GM18907 (cell line): Measurements from ENCODE around the gene KLF13.

Experiments used
- ATAC-seq: cut with Tn5 transposase; IDR thresholded peaks from one replicate; pipeline ENCODE4 v1.9.1; 2021; ENCODE audit warnings: mild to moderate bottlenecking, moderate library complexity; ENCODE audit not compliant: unreplicated experiment

KLF13 gene

DNA sequence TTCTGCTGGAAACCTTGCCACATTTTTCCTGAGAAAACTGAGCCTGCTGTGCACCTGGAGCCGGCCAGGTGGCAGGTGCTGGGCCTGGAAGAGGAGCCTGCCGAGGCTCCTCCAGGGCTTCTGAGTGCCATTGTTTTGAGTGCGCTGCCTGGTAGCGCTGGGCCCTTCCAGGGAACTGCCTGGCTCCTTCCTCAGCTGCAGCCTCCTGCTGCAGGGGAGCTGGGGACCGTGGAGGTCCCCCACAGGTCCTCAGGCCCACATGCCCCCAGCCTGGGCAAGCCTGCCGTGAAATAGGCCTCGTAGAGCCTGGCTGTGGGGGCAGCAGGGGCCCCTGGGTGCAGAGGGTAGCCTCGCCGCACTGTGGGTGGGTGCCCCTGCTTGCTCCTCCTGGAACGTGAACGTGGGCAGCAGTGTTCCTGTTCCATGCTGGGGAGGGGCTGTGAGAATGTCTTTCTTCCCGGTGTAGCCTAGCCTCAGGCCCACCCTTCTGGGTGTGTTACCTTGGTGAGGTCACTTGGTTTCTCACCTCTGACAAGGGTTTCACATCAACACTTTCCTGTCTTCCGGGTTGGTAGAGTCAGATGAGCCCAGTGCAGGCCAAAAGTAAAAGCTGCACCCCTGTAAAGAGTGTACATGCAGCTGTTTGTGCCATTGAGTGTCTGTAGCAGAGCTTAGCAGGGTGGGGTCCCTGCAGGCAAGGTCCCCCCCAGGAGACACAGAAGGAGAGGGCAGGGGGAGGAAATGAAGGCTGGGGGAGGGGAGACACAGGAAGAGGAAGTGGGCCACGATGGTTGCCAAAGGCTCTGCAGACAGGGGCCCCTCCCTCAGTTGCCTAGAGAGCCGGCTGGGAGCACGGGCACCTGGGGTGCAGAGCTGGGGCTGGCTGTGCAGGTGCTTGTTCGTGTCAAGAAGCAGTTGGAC, 34.5 kb downstream of the KLF13 start:
- peak; percentile 63 for ATAC-seq

DNA sequence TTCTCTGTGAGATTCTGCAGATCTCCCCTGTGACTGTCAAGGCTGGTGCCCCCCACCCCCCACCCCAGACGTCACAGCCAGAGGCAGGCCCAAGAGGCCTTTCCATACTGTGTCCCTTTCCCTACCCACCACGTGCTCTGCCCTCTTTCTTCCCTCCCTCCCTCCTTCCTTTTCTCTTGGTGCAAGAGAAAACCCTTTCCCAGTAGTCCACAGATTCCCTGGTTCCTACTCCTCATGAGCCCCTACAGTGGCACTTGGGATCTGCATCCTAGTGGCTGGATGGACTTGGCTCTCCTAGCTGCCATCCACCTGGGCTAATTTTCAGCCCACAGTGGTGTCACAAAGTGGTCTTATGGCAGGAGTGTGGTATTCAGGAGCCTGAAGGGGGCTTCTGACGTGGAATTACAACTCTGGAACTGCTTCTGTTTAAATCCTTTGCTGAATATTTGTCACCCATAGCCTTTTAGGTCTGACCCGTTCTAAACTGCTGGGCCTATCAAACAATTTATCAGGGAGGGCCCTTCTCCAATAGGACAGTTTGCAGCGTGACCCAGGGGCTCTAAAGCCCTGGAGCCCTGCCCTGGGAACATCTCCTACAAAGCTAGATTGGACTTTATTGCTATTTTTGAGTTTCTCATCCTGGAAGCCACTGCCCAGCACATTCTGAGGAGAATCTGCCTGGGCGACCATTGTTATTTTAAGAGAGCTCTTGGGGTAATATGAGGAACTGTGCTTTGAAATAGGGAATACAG, 35.3 kb downstream of the KLF13 start:
- no peak for ATAC-seq

DNA sequence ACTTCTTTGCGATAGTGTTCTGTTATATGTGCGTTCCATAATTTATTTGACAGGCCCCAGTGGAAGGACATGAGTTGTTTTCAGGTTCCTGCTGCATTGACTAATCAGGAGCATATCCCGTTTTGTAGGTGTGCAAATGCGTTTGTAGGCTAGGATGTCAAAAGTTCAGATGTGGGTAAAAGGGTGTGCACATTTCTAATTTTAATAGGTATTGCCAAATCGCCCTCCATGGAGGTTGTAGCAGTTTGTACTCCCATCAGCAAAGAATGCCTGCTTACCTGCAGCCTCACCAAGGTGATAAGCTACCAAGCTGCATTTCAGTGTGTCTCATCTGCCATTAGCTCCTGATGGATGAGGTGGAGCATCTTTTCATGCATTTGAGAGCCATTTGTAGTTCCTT, 36.3 kb downstream of the KLF13 start:
- ATAC-seq = no peak

DNA sequence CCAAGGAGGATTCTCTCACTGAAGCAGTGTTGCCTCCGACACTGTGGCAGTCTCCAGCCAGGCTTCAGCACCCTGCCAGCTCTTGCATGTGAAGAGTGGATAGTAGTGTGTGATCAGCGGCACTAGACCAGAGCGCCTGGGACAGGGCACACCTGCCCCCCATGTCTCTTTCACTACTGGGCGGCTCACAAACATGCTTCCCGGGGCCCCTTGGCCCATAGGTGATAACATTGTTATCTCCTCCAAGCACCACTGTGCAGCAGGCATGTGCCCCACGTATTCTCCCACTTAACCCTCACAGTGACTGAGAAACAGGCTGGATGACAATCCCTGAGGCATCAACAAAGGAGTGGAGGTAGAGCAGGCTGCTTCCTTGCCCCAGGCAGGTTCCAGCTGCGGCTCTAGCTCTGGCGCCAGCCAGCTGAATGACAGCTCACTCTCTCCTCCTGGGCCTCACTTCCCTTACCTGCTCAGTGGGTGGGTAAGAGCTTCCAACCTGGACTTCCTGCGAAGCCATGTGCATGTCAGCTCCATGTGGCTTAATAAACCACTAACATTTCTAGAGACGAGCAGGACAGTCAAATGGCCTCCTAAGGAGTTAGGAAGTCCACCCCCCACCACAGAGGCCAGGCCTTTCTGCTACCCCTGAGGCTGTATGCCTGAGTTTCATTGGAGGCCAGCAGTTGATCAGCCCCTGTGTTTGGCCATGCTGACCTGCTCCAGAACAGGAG, 37.8 kb downstream of the KLF13 start:
- ATAC-seq = no peak

DNA sequence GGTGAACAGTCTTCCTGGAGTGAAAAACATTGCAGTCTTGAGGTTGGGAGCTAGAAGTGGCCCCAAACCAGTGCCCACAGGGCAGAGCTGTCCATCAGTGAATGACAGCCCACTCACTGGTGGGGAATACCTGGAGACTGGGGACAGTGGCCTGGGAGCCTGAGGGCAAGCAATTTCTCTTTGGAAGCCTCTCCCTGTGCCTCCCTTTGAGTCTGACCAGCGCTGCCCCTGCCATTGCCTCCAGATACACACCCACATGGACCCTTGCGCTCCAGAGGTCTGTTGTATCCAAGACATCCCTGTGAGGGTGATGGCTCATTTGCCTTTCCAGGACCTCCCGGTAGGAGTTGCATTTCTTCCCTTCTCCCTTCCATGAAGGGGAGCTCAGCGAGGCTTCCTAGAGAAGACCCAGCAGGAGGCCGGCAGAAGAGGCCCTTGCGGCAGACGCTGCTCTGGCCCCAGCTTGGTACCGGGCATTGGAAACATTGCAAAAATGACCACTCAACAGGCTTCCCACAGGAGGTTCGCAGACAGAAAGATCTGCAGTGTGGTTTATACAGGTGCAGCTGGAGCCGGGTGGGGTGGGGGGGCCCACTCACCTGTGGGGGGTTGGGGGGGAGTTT, 38.5 kb downstream of the KLF13 start:
- no peak for ATAC-seq

DNA sequence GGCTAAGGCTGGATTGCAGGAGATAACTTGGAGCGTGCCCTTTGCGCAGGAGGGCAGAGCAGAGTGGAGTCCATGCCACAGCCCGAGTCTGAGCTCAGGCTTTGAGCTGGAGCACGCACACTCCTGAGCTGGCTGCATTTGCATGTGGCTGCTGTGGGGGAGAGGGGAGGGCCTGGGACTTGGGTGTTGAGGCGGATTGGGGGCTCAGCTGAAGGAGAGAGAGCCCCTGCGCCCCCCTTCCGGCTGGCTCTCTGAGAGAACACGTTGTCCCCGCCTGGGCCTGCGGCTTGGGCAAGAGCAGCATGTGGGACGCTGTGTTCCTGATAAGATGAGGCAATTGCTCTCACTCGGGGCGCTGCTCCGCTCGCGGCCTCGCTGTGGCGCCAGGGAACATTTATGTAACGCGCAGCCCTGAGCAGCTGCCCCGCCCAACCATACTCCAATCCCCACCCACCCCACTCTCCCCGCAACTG, 39.1 kb downstream of the KLF13 start:
- ATAC-seq = peak; percentile 56

DNA sequence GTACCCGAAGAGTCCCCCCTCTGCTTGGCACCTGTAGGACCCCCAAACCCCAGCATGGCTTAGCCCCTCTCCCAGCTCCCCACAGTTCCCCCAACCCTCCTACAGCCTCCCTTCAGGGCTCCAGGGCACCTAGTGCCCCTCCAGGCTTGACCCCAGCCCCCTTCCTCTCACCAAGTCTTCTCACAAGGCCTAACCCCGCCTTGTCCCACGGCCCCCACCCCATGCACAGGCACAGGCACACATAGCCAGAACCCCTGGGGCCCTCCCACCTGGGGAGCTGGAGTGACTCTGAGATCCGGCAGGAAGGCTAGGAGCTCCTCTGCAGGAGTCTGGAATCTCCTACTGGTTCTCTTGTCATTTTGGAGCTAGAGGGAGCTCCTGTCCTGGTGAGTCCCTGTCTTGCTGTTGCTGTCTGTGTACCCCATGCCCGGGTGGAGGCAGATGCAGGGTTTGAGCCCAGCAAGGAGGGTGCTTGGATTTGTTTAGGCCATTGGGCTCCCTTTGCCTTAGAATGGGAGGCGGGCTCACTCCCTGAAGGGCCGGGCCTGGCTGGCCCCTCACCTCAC, 39.6 kb downstream of the KLF13 start:
- no peak for ATAC-seq

DNA sequence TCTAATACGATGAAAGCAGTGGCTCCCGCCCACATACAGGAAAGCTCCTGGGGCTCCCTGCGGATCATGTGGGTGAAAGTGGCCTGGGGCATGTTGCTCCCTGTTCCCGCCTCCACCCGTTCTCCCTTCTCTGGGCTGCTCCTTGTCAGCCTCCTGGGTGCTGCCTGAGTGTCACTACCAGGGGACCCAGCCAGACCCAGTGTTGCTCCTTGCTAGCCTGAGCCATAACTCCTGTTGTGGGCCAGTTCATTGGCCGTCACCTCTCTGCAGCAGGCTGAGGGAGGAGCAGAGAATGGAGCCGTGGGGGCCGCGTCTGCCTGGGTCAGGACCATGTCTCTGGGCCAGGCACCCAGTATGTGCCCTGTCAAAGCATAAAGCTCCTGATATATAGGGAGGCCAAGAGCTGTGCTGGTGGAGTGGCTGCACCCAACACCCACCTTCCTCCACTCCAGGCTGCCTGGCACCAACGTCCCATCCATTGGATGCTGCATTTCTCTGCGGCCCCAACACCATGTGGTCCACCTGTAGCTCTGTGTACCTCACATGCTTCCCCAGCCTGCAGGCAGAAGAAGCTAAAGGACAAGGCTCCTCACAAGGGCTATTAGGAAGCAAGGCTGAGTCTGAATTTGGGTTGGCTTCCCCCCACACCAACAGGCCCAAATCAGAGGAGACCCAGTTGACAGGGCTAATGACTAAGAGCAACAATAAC, 40.5 kb downstream of the KLF13 start:
- ATAC-seq = no peak

DNA sequence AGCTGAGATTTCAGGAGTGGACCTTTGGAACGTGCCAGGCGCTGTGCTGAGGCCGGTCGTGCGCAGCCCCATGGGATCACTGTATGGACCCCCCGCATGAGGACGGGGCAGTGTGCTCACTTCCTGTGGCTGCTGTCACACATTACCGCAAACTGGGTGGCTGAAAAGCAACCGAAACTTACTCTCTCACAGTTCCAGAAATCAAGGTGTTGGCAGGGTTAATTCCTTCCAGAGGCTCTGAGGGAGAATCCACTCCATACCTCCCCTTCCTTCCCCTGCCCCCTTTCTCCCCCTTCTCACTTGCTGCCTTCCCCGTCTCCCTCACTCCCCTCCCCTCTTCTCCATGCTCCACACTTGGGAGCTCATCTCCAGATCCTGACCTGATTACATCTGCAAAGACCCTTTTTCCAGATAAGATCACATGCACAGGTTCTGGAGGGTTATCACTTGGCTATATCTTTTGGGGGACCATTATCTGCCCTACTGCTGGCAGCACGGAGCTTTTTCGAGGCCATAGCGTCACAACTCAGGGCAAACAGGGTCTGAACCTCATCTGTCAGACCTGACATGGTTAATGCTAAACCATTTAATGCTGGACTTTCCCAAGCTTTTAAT, 41.2 kb downstream of the KLF13 start:
- ATAC-seq = no peak

DNA sequence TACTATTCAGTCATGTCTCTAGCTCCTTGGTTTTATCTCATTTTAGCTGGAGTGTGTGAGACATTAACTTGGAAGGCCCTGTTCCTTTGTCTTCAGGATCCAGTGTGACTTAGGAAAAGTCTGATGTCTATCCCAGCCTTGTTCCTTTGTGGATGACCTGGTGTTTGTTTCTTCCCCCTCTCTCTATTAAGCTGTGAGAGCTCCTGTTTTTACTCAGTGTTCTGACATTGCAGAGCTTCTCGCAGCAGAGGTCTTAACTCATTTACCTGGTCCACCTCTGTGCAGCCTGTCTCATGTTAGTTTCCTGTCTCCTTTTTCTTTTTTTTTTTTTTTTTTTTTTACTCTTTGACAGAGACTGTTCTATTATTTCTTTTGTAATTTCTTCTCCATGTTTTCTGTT, 43.1 kb downstream of the KLF13 start:
- no peak for ATAC-seq

DNA sequence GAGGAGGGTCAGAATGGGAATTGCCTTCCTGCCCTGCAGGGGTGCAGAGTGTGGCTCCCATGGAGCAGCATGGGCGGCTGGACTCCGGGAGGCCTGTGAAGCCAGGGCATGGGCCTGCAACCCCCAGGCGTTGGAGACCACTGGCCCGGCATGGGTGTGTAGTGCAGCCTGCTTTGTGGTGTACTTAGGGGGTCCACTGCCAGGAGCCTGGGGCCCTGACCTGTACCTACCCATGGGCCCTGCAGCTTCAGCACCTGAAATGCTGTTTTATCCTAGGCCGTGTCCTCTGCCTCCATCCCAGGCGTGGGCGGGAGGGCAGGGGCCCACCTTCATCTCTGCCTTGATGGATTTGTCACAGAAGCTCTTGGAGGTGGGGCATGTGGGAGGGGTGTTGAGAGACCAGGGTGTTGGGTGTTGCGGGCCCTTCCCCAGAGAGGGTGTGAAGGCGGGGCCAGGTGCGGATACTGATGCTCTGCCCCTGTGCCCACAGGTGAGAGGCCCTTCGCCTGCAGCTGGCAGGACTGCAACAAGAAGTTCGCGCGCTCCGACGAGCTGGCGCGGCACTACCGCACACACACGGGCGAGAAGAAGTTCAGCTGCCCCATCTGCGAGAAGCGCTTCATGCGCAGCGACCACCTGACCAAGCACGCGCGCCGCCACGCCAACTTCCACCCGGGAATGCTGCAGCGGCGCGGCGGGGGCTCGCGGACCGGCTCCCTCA, 45.0 kb downstream of the KLF13 start:
- ATAC-seq = no peak

DNA sequence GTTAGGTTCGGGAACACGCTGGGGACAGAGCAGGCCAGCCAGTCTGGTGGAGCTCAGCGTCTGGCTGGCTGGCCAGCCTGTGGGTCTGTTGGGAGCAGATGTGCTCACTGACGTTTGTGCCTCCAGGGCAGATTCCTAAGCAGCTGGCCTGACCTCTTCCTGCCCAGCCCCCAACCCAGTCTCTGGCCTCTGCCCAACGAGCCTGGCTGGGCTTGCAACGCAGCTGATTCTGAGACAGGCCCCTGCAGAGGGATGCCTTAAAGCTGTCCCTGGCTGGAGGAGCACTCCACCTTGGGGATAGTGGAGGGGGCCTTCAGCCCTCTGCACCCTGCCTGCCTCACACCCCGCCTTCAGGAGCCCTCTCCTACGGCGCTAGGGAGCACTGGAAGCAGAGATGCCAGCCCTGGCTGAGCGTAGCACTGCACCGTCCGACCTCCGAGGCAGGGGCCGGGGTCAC, 46.0 kb downstream of the KLF13 start:
- ATAC-seq = no peak

DNA sequence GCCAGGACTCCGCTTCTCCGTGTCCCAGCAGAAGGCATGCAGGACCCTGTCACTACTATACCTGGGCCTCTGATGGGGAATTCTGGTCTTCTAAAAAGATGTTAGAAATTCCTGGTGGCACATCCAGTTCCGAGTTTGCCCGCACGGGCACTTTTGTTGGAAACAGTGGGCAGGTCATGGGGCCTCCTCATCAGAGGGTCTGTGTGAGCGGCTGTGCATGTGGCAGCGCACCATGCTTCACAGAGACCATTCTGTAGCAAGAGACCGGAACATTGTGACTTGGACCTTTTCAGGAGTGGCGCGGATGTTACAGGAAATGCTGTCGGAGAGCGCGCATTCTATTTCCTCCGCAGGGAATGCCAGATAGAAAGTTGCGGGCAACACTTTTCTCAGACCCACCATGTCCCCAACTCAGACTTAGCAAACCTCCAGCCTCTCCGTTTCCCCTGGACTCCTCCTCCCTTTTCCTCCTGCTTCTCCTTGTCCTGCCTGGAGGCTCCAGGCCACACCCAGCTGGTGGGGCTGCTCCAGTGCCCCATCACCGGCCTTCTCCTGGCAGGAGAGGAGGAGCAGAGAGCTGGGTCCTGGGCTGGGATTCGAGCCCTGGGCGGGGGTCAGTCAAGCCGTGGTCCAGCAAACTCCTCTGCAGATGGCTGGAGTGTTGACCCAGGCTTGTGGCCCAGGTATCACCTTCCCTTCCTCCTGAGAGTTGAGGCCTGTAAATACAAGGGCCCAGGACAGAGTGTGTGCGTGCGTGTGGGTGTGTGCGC, 46.6 kb downstream of the KLF13 start:
- no peak for ATAC-seq

DNA sequence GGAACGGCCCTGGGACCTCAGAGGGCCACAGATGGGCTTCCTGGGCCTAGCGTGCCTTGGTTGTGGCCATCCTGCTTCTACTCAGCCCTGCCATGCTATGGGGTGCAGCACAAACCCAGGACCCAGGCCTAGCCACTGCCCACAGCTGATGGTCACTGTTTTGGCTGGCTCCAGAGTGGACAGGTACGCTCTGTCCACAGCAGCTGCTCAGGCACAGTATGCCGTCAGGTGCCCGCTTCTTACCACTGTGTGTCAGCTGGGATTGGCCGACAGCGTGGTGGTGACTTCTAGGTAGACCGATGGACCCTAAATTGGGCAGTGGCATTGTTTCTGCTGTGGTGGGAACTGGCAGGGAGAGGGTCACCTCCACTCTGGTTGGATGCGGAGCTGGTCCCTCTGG, 47.3 kb downstream of the KLF13 start:
- ATAC-seq = no peak

DNA sequence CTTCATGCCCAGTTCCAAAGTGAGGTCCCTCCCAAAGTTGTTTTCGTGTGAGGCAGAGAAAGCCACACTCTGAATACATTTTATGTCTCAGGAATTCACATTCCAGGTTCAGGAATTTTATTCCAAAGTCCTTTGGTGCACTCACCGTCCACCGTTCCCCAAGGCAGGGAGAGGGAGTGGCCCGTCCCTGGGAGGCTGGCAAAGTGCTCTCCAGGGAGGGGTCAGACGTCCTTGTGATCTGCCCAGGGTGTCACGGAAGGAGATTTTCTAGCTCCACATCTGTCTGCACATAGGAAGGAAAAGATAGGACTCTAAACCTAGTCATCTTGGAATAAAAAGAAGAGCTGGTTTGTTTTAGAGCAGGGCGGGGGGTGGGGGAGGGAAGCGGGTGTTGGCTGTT, 47.9 kb downstream of the KLF13 start:
- no peak for ATAC-seq

DNA sequence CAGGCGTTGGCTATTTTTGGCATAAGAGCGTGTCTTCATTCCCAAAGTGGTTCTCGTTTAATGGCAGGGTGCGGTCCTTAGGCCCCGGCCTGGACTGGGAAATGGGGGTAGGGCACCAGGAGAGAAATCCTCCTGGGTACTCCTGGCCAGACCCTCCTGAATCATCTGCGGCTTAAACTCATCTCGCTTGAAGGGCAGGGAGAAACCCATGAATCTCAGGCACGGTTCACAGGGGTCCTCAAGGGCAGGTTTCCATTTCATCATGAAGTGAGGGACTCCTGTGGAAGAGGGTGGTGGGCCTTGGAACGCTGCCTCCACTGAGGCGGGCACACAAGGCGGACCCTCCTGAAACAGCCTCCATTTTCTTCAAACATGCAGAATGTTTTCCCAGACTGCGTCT, 48.4 kb downstream of the KLF13 start:
- no peak for ATAC-seq

DNA sequence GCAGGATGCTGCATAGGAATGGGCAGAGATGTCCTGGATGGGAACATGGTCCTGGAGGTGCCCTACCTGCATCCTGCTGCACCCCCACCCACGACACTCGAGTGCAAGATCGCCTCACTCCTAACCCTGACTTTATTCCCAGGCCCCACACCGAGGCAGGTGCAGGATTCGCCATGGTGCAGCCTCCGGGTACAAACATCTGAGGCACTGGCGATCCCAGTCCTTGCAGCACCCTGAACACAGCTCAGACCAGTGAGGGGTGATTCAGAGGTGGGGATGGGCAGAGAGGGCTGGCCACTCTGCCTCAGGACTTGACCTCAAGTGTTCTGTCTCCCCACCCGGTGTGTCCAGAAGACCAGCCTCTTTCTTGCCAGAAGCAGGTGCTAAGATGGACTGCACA, 49.1 kb downstream of the KLF13 start:
- no peak for ATAC-seq

DNA sequence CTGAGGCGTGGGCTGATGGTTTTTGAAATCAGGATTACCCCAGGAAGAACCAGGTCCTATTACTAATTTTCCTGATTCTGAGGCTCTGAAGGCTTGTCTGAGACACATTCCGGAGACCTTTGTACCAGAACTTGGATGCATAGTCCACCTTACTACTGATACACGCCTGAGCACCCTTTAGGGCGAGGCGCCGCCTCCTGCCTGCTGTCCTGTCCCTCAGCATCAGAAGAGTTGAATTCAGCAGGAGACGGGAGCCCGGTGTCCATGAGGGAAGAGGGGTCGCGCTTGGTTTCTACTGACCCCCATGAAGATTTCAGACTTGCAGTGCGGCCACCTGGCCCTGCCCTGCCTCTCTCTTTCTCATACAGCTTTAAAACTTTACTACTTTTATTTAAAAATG, 49.9 kb downstream of the KLF13 start:
- no peak for ATAC-seq
